ENCODE data around the gene NEK8.
A peak's percentile ranks its signal among the peaks of the same experiment; 100 is the strongest.

NEK8 gene

DNA sequence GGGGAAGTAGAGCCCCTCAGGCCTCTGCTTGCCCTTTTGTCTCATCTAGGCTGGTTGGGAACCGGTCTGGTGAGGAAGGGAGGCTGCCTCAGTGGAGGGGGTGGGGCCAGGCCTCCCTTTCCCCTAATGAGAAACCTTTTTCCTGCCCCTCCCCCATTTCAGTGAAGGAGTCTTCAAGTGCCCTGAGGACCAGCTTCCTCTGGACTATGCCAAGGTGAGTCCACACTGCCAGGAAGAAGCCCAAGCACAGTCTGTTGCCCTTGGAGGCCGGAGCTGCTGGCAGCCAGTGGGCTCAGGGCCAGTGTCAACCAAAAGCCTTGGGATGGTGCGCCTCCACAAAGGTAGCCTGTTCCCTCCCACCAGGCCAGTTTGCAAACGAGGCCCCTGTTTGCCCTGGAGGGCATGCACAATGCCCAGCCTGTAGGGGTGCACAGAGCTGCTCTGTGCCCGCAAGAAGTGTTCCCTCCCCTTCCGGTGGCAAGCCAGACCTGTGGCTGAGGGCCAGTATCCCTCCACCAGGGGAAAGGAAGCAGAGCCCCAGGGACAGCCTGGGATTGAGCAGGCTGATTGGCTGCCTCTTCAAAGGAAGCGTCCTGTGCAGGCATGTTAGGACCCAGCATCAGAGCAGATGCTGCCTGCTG is 18.6 kb downstream of the NEK8 start:
- no peak for DNase-seq (ENCODE audit: low read depth)
- TF ChIP-seq, protein P1, sequence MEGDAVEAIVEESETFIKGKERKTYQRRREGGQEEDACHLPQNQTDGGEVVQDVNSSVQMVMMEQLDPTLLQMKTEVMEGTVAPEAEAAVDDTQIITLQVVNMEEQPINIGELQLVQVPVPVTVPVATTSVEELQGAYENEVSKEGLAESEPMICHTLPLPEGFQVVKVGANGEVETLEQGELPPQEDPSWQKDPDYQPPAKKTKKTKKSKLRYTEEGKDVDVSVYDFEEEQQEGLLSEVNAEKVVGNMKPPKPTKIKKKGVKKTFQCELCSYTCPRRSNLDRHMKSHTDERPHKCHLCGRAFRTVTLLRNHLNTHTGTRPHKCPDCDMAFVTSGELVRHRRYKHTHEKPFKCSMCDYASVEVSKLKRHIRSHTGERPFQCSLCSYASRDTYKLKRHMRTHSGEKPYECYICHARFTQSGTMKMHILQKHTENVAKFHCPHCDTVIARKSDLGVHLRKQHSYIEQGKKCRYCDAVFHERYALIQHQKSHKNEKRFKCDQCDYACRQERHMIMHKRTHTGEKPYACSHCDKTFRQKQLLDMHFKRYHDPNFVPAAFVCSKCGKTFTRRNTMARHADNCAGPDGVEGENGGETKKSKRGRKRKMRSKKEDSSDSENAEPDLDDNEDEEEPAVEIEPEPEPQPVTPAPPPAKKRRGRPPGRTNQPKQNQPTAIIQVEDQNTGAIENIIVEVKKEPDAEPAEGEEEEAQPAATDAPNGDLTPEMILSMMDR (IDR thresholded peaks at IDR 0.05; ENCODE audit: low read depth, low read length, missing control alignments) = no peak
- peak overlapping the region; percentile 89 for H3K4me3 ChIP-seq (ENCODE audit: low read depth, low read length)

DNA sequence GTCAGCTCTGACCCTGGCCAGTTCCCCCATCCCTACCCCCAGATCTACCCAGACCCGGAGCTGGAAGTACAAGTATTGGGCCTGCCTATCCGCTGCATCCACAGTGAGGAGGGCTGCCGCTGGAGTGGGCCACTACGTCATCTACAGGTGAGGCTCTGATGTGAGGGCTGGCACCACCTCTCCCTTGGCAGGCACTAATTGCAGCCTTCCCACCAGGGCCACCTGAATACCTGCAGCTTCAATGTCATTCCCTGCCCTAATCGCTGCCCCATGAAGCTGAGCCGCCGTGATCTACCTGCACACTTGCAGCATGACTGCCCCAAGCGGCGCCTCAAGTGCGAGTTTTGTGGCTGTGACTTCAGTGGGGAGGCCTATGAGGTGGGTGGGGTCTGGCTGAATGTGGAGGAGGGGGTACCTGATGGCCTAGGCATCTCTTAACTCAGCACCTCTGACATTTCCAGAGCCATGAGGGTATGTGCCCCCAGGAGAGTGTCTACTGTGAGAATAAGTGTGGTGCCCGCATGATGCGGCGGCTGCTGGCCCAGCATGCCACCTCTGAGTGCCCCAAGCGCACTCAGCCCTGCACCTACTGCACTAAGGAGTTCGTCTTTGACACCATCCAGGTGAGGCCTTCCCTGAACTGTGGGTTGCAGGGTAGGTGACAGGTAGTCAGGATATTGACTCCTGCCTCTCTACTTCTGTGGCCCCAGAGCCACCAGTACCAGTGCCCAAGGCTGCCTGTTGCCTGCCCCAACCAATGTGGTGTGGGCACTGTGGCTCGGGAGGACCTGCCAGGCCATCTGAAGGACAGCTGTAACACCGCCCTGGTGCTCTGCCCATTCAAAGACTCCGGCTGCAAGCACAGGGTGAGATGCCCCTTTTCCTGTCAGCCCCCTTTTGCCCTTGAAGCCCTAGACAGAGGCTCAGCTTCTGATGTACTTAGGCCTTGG is 19.5 kb downstream of the NEK8 start:
- TF ChIP-seq, protein P1 (IDR thresholded peaks at IDR 0.05; ENCODE audit: low read depth, low read length, missing control alignments) = no peak
- DNase-seq (ENCODE audit: low read depth) = no peak
- H3K4me3 ChIP-seq (ENCODE audit: low read depth, low read length) = no peak overlapping the region

DNA sequence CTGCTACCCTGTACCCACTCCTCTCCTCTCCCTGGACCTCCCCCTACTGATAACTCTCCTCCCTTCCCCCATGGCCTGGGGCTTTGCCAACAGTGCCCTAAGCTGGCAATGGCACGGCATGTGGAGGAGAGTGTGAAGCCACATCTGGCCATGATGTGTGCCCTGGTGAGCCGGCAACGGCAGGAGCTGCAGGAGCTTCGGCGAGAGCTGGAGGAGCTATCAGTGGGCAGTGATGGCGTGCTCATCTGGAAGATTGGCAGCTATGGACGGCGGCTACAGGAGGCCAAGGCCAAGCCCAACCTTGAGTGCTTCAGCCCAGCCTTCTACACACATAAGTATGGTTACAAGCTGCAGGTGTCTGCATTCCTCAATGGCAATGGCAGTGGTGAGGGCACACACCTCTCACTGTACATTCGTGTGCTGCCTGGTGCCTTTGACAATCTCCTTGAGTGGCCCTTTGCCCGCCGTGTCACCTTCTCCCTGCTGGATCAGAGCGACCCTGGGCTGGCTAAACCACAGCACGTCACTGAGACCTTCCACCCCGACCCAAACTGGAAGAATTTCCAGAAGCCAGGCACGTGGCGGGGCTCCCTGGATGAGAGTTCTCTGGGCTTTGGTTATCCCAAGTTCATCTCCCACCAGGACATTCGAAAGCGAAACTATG is 20.4 kb downstream of the NEK8 start:
- TF ChIP-seq, protein P1 (IDR thresholded peaks at IDR 0.05; ENCODE audit: low read depth, low read length, missing control alignments) = no peak
- DNase-seq (ENCODE audit: low read depth) = no peak

DNA sequence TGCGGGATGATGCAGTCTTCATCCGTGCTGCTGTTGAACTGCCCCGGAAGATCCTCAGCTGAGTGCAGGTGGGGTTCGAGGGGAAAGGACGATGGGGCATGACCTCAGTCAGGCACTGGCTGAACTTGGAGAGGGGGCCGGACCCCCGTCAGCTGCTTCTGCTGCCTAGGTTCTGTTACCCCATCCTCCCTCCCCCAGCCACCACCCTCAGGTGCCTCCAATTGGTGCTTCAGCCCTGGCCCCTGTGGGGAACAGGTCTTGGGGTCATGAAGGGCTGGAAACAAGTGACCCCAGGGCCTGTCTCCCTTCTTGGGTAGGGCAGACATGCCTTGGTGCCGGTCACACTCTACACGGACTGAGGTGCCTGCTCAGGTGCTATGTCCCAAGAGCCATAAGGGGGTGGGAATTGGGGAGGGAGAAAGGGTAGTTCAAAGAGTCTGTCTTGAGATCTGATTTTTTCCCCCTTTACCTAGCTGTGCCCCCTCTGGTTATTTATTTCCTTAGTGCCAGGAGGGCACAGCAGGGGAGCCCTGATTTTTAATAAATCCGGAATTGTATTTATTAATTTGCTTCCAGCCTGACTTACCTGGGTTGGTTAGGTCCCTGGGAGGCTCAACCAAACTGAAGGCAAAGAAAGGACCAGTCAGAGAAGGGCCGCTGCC is 21.1 kb downstream of the NEK8 start:
- TF ChIP-seq, protein P1 (IDR thresholded peaks at IDR 0.05; ENCODE audit: low read depth, low read length, missing control alignments) = no peak
- DNase-seq (ENCODE audit: low read depth) = no peak
- no peak overlapping the region for H3K4me3 ChIP-seq (ENCODE audit: low read depth, low read length)

More for the DNA sequence above, 20.4 kb downstream of the NEK8 start:
- no peak overlapping the region for H3K4me3 ChIP-seq (ENCODE audit: low read depth, low read length)

DNA sequence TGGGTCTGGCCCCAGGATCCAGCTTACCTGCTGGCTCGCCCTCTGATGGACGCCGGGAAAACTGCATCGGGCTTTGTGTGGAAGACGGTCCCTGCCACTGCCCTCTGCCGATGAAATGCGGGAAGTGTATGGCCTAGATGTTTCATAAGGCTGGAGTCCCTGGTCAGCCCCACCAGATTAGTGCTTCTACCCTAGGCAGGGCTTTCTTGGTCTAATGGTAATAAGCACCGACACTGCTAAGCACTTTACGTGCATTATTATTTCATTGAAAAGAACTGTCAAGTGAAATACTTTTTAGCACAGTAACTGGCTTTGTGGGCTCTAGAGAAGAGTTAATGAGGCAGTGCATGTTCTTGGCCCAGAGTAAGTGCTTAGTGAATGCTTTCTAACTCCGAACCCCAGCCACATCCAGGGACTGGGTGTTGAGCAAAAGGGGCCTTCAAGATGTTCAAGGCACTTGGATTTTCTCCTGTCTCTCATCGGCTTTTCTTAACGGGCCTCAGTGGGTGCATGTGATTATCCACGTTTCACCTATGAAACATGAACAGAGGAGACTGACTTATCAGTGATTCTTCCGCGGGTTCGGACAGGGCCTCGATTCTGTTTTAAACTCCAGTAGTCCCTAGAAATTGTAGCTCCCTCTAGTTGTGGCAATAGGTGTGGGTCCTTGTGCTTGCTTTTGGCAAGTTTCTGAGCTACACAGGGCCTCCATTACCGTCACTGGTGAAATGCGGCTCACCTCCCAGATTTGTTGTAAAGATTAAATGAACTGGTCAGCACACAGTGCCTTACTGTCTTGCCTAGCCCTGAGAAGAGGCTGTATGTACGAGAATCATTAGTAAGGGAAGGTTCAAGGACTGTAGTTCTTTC is 21.8 kb downstream of the NEK8 start:
- H3K4me3 ChIP-seq (ENCODE audit: low read depth, low read length) = no peak overlapping the region
- DNase-seq (ENCODE audit: low read depth) = peak; percentile 79
- TF ChIP-seq, protein P1 (IDR thresholded peaks at IDR 0.05; ENCODE audit: low read depth, low read length, missing control alignments) = peak; percentile 100
